ENCODE measurements around the gene CASD1.

Gene CASD1

DNA sequence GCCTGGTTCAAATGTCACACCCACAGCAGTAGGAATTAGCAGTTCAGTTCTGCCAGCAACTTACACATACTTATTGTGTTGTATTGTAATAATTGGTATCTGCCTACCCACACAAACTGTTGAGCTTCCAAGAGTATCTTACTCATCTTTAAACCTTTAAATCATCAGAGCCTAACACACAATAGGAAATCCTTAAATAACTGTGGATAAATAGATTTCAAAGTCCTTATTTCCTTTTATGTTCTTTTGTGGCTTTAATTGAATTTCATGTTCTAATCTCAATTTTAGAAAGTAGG, 3.9 kb downstream of the CASD1 start:
- DNase-seq = no peak

DNA sequence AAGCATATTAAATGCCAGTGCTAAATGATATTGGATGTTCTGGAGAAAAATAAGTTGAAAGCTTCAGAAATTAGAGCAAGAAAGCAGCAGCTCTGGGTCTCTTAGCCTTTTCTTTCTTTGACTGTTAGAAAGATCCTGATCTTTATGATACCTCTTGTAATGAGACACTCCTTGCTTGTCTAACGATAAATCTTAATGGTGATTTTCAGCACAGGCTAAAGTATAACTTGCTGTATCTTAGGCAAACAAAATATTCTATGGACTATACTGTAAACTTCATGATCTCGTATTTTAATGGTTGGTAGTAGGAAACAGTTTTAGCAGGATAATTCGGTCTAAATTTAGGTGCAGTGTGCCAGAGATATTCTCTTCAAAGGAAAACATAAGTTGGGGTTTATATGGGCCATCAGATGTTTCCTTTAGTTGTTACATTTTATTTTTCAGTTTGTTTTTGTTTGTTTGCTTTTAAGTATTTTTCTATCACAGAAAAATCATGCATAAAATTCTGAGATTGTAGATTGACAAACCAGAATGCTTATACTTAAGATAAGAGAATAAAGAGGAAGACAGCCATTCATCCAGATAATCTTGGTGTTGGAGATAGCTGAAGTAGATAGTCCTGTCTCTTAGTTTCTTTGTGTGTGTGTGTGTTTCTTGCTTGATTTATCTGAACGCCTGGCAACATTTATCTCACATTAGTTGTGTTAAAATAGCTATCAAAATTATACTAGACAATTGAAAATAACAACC, 4.7 kb downstream of the CASD1 start:
- no peak for DNase-seq

DNA sequence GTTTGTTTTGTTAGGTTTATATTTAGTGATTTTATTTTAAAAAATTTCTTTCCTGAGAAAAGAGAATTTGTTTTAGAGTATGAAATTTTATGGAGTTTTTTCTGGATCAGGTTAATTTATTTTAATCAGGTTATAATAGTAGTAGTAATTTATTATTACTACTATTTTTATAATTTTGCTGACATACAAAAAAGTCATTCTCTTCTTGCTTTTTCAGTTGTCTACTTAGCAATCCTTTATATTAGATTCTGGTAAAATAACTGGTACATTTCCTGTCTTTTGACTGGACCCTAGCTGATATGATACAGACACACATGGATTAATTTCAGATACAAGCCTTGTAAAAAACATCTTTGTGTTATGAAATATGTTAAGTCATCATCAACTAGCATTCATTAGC, 5.3 kb downstream of the CASD1 start:
- no peak for DNase-seq

DNA sequence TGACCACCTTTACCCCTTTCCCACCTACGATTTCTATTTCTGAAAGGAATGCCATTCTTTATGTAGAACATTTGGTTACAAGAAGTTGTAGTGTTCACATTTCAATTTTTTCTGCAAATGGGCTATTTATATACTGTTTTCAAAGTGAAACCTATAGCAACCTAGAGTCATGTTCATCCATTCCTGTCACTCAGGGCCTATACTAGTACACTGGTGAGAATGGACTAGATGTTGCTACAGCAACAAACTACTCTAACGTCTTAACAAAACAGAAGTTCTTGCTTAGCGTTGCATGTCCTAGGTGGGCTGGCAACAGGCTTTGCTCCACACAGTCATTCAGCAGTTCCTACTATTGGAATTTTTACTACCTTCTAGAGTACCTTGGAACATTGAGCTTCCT, 16.3 kb downstream of the CASD1 start:
- no peak for DNase-seq

DNA sequence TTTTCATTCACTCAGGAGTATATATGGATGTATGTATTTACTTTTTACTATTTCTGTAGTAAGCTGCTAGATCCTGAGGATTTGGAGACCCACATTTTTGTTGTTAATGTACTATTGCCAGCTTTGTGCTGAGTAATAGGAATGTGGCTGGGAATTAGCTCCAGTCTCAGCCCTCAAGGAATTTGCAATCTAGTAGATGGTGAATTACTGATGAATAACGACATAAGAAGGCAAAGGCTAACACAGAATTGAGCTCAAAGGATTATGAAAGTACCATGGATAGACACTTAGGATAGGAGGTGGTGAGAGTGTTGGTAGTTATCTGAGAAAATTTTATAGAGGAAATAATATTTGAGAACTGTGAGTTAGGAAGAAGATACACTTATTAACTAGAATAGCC, 19.9 kb downstream of the CASD1 start:
- DNase-seq = no peak

DNA sequence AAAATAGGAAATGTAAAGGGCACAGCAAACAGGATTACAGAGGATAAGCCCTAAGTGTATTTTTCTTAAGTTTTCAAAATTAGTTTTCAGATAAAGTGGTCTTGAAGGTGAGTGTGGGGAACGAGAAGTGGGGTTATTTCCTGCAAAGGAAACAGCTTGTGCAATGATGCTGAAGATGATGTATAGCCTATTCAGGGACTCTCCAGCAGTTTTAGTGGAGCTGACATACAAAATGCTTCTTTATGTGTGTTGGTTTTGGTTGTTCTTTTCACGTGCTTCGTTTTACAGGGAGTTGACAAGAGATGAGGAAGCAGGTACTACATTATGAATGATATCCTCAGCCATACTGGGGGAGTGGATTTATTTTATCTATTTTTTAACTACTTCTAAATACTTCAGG, 20.5 kb downstream of the CASD1 start:
- DNase-seq = no peak

DNA sequence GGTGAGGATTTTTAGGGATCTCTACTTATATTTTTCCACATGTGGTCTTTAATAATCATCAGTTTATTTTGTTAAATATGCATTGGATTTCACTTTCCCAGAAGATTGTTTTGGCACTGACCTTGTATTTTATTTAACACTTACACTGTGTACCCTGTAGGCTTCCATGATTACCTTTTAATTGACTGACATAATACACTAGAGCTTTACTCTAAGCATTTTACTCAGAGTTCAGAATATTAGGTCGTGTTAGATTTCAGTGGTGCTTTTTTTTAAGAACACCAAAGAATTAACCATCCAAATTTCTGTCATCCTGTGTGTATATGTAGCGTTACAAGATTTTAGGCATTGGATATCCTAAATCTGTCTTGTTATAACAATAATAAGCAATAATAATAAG, 23.1 kb downstream of the CASD1 start:
- no peak for DNase-seq

DNA sequence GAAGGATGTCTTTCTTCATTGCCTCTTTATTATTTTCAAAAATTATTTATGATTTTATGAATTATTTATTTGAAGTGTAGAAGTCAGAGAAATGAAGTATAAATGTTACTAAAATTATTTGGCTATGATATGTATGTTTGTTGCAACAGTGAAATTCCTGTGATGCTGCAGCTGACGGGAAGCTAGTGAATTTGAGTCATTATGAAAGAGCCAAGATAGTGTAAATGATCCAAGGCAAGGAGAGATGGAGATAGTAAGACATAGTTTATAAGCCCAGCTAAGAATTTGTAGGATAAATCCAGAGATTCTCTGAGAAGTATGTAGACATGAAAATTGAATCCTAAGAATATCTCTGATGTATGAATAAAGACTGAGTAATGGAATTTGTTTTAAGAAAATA, 30.8 kb downstream of the CASD1 start:
- DNase-seq = no peak

DNA sequence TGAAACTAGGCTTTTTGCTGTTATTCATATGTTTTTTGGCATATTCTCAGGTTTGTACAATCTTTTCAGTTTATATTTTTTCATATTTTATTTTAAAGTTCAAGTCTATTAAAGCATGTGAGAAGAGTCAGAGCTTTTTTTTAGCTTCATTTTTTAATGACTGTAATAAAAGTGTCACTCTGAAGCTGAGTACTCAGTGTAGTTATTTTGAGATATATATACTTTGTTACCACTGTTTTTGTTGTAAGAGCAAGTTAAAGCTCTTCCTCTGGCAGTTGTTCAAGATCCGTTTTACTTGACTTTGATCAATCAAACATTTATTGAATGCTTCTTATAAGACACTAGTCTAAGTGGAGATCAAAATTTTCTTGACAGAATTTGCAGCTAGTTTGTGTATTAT, 37.5 kb downstream of the CASD1 start:
- no peak for DNase-seq

DNA sequence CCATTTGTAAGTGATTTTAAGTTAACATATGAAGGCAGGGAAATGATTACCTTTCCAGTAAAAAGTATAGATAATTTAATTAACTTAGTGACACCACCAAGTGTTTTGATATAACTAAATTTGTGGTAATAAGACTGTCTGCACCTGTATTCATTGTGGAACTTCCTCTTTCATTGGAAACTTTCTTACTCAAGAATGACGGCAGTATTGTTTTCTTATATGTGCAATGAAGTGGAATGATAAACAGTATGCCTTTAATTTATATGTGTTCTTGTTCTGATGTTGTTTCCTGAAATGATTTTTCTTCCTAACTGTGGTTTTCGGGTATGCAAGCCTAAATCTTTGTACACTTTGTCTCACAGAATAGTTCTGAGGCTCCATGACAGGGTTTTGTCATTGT, 46.4 kb downstream of the CASD1 start:
- no peak for DNase-seq

DNA sequence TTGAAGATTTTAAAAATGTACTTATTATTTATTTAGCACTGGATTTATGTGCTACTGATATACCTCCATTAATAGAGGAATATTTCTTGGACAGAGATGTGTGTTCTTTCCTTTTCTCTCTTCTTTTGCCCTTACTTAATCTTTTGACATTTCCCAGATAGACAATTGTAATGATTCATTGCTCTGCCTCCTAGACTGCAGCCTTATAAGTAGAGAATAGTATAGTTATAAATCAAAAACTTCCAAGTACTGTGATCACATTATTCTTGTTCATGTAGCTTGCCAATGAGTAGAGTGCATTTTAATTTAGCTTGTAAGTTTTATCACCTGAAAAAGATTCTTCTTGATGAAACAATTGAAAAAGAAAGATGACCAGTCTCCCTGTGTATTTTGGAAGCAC, 47.6 kb downstream of the CASD1 start:
- DNase-seq = no peak

DNA sequence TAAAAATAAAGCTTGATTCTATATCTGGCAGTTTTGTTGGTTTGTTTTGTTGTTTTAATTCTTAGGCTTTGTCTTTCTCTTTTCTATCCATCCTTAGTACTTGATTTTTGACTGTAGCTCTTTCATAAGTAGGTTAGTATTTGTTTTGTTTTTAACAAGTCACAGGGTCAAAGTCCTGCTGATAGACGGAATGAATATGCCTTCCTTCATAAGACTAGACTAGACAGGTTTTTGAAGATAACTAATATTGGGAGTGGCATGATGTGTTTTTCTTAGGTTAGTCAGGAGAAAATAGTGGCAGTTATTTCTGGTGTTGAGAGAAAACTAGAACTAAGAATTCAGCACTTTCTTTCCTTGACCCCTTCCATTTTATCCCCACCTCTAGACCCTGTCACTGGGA, 50.4 kb downstream of the CASD1 start:
- DNase-seq = no peak

DNA sequence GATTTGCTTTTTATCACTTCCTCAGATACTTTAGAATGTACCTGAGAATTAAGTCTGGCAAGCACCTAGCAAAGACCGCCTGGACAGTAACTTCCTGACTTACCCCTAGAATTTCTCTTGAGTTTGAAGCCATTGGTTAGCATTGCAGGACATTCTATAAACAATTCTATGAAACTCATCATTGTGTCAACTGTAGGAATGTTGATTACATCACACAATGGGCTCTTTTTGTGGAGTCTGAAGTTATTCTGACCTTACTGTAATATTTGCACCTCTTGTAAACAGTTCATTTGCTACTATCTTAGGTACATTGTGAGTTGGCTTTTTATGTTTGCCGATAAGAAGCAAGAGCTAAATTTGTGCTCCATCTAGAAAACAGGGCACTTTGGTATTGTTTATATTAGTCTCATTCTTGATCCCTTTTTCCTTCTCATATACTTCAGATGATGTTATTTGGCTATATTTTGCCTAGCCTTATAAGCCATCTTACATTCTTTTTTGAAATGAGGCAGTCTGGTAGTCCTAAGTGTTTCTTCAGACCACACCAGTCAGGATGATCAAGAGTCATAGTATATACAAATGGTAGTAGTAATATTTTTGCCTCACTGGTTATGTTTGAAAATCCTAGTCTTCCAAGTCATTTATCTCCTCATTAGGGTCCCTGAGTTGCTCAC, 52.4 kb downstream of the CASD1 start:
- DNase-seq = no peak

DNA sequence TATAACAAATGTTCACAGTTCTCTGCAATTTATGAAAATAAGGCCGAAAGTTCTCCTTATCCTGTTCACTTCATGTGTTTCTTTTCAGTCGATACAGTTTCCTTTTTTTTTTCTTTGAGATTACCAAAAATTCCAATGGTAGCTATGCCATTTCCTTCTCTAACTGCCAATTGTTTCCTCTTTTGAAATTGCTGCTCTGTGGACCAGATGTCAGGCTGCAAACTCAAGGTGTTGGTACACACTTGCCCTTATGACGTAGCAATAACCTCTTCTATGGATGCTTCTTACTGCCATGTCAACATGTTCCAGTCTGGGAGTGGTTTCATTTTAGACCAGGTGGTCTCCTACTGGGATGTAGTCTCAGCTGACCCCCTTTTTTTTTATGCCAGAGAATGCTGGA, 52.9 kb downstream of the CASD1 start:
- no peak for DNase-seq

DNA sequence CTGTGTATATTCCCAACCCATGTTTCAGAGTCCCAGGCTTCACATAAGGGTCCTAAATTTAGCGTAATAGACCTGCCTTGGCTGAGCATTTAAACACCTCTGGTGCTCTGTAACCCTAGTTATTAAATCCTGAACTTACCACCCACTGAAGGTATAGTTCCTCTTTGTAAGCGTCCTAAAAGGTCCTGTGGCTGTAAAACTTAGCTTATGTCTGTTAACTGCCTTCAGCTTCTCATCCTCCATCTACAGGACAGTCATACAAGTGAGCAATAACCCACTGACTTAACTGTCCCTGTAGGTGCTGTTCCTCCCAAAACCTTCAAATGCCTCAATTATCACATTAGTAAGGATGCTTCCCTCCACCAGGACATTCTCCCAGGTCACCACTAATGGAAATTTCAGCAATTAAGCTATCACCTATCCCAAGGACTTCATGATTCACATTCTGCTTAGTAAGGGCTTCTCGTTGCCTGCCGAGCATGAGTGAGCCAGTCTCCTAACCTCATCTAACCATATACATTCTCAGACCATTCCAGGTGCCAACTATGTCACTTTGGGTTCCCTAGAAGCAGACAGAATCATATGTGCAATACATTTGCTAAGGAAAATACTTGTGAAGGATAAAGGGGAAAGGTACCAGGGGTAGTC, 55.8 kb downstream of the CASD1 start:
- DNase-seq = no peak

DNA sequence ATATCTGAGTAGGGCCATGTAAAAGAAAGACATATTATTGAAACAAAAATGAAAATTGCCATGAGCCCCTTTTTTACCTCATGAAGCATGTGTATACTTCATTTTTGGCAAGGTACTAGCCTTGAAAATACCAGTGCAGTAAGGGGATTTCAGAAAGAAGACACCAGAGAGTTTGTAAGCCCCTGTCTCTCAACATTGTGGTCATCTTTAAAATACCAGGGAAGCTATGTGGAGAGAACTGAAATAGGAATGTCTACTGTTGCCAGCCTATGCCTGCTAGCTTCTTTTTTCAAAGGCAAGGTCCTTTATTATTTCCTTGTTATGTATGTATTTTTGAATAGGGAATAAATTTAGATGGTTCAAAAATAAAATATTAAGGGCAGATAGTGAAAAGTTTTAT, 57.8 kb downstream of the CASD1 start:
- DNase-seq = no peak

DNA sequence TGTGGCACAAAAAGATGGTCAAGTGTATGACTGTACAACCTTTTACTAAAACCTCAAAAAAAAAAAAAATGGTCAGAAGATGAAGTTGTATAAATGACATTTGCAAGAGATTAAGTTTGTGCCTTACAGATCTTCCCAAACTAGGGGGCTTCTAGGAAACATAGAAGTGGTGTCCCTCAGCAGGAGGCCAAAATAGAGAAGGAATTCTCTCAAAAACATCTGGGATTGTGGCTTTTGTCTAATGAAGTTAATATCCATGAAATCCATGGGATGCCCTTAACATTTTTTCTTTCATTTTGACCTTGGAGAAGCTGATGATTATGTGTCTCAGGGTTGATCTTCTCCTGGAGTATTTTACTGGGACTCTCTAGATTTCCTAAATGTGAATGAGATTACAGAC, 62.2 kb downstream of the CASD1 start:
- no peak for DNase-seq

DNA sequence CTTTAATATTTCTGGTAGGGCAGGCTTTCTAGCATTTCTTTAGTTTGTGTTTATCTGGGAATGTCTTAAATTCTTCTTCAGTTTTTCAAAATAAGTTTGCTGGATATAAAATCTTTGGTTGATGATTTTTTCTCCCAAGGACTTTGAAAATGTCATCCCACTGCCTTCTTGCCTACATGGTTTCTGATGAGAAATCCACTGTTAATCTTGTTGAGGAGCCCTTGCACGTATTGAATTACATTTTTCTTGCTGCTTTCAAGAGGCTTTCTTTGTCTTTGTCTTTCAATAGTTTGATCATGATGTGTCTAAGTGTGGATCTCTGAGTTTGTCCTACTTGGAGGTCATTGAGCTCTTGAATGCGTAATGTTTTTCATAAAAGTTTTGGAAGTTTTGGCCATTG, 66.0 kb downstream of the CASD1 start:
- no peak for DNase-seq

DNA sequence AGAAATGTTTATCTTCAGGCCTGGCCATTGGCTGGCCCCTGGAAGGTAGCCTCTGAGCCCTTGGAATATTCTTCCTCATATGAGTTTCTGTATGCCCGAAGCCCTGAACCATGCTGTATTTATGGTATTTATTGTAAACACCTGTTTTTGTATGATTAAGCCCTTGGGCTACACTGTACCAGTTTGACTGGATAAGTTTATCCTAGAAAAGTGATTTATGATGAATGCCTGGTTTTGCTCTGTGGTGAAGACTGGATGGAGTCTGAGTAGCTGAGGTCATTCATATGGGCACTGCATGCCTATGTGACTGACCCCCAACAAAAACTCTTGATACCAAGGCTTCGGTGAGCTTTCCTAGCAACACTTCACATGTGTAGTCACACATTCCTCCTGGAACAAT, 66.7 kb downstream of the CASD1 start:
- DNase-seq = no peak

DNA sequence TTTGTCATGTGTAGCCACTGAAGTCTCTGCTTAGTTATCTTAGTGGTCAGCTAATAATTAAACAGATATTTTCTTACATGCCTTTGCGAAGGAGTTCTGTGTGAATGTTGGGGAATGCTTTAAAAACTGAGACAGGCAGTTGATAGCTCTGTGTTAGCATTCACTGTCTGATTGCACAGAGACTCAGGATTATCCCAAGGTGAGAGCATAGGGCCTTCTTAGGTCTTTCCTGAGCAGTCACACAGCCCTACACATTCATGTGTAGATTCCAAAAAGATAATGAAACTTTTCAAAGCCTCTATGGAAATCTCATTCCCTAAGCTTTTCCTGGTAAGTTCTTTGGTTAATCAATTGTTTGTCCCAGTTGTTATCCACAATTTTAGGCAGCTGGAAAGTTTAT, 67.7 kb downstream of the CASD1 start:
- no peak for DNase-seq

DNA sequence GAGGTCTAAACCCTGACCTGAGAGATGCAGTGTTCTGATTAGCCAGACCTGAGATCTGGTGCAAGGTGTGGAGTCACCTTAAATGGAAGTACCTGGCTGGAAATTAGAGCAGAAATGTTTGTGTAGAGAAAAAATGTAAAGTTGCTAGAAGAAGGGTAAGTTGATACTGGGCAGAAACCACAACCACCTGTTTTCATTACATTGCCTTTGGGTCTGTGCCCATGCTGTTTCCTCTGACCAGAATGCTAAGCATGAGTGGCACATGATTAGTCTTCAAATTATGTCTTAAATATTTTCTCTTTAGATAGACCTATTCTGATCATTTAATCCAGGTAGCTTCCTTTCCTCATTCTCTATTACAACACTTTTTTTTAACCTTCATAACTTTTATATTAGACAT, 69.0 kb downstream of the CASD1 start:
- DNase-seq = no peak

DNA sequence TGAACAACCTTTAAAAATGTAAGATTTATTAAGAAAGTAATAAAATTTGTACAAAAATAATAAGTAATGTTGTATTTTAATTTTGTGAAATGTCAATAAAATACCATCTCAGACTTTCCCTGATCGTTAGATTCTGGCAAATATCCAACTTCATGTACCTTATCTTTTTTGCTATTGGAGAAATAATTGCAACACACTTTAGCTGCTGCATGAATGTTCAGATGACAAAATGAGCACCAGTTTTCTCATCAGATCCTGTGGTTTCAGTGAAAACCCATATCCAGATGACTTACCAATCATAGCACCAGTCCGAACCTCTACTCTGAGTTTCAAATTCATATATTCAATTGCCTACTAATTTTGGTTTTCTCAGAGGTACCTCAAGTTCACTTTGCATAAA, 69.9 kb downstream of the CASD1 start:
- no peak for DNase-seq

DNA sequence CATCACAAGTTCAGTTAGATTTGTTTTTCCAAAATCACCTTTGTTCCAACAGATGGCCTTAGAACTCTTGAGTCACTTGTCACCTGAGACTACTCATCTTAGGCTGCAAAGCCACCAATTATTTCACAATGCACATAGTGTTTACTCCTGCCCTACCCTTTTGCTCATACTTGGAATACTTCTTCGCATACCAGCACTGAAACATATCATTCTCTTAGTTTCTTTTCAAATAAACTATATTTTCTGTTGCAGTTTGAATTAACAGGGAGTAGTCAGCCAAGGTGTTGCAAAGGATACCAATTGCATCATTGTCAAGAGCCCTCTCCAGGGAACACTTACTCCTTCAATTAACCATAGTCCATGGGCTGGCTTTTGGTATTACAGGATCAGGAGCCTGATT, 71.0 kb downstream of the CASD1 start:
- DNase-seq = no peak

DNA sequence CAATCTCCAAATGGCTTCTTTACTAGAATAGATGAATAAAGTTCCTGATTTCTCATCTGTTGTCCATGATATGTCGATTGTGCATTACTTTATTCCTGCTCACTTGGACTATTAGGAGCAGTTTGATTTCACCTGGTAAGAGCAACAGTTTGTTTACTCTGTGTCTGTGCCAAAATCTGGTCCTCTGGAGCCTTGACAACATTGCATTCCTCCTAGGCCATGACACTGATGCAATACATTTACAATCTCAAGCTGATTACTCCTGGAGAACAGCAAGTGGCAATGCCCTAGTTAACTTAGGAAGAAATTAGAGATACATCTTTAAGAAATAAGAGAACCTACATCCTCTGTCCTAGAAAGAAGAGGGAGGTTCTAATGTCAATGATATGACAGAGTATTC, 74.5 kb downstream of the CASD1 start:
- DNase-seq = no peak

DNA sequence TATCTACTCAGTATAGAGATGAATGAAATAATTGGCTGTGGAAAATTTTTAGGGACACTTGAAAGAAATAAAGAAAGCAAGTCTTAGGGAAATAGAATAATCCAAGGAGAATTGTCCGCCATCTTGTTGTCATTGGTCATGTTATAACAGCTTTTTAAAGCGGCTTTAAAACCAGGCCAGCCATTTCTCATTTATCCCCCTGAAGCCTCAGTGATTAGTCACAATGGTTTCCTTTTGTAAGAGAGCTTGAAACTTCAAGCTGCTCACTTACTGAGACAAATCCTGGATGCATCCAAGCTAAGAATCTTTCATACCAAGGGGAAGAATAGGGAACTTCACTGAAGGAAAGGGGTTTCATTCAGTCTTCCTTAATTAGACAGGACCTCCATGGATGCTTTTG, 78.5 kb downstream of the CASD1 start:
- no peak for DNase-seq
